OCI-LY1 (cell line): ENCODE data around the gene ASPM.
"Not testable (repeated sequence)": the region's sequence is repeated elsewhere in the genome, so short reads cannot be mapped to it uniquely, and the experiment has no call there.

Source experiments
- EZH2 ChIP-seq: fragments of 200-600 bp; sonication (generic), shearing (Covaris generic); IDR thresholded peaks from 2 replicates; pipeline ENCODE4 v1.8.0; 2017; ENCODE audit warnings: borderline replicate concordance, mixed run types, mild to moderate bottlenecking, antibody characterized with exemption, low read length, moderate library complexity, mixed read lengths
- TF ChIP-seq, protein P1 (sequence below): fragments of 200-600 bp; sonication (generic), shearing (Covaris generic); IDR thresholded peaks from 2 replicates; pipeline ENCODE4 v1.5.1; 2017; ENCODE audit warnings: mild to moderate bottlenecking, antibody characterized with exemption, low read length, moderate library complexity, mixed read lengths

DNA sequence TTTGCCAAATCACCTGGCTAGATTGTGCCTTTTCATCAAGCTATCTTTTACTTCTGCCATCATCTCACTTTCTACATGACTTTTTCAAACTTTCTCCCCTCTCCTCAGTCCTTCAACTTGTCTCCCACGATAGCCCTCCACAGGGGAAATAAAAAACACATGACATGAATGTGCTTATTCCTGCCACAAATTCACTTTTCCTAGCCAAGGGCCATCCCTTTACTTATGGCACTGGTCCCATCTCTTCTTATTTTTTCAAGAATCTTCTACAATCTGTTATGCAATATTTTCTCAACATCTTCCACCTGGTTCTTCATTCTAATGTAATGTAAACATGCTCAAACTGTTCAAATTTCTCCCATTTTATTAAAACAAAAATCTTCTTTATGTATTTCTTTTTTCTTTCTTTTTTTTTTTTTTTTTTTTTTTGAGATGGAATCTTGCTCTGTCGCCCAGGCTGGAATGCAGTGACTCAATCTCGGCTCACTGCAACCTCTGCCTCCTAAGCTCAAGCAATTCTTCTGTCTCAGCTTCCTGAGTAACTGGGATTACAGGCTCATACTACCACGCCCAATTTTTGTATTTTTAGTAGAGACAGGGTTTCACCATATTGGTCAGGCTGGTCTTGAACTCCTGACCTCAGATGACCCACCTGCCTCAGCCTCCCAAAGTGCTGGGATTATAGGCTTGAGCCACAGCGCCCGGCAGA lies 111.7 kb downstream of the ASPM start:
- TF ChIP-seq, protein P1, sequence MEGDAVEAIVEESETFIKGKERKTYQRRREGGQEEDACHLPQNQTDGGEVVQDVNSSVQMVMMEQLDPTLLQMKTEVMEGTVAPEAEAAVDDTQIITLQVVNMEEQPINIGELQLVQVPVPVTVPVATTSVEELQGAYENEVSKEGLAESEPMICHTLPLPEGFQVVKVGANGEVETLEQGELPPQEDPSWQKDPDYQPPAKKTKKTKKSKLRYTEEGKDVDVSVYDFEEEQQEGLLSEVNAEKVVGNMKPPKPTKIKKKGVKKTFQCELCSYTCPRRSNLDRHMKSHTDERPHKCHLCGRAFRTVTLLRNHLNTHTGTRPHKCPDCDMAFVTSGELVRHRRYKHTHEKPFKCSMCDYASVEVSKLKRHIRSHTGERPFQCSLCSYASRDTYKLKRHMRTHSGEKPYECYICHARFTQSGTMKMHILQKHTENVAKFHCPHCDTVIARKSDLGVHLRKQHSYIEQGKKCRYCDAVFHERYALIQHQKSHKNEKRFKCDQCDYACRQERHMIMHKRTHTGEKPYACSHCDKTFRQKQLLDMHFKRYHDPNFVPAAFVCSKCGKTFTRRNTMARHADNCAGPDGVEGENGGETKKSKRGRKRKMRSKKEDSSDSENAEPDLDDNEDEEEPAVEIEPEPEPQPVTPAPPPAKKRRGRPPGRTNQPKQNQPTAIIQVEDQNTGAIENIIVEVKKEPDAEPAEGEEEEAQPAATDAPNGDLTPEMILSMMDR: not testable (repeated sequence)
- TF ChIP-seq EZH2: not testable (repeated sequence)
